Ishikawa (cell line): ENCODE measurements around the gene MAP3K15.

Experiments
- CEBPB ChIP-seq: IDR thresholded peaks from 2 replicates; pipeline ENCODE4 v1.6.1; 2012
- CREB1 ChIP-seq: IDR thresholded peaks from 2 replicates; pipeline ENCODE4 v1.6.1; 2012; ENCODE audit warnings: low read depth
- EGR1 ChIP-seq: IDR thresholded peaks from 2 replicates; pipeline ENCODE4 v1.6.1; 2012
- EP300 ChIP-seq: IDR thresholded peaks from 2 replicates; pipeline ENCODE4 v1.6.1; 2012; ENCODE audit warnings: borderline replicate concordance
- FOXM1 ChIP-seq: IDR thresholded peaks from 2 replicates; pipeline ENCODE4 v1.6.1; 2012; ENCODE audit warnings: low read depth, borderline replicate concordance
- NFIC ChIP-seq: IDR thresholded peaks from 2 replicates; pipeline ENCODE4 v1.6.1; 2012
- RAD21 ChIP-seq: IDR thresholded peaks from 2 replicates; pipeline ENCODE4 v1.6.1; 2012; ENCODE audit warnings: low read depth
- TAF1 ChIP-seq: IDR thresholded peaks from 2 replicates; pipeline ENCODE4 v1.6.1; 2012; ENCODE audit warnings: low read depth, mild to moderate bottlenecking
- TCF12 ChIP-seq: IDR thresholded peaks from 2 replicates; pipeline ENCODE4 v1.6.1; 2012; ENCODE audit warnings: low read depth
- TEAD4 ChIP-seq: IDR thresholded peaks from 2 replicates; pipeline ENCODE4 v1.6.1; 2012
- USF1 ChIP-seq: IDR thresholded peaks from 2 replicates; pipeline ENCODE4 v1.6.1; 2012
- YY1 ChIP-seq: IDR thresholded peaks from 2 replicates; pipeline ENCODE4 v1.6.1; 2012; ENCODE audit warnings: low read depth
- ZBTB7A ChIP-seq: IDR thresholded peaks from 2 replicates; pipeline ENCODE4 v1.6.1; 2012; ENCODE audit warnings: low read depth
- TF ChIP-seq, protein P1 (sequence below): IDR thresholded peaks from 2 replicates; pipeline ENCODE4 v1.6.1; 2012
- TF ChIP-seq, protein P2 (sequence below): IDR thresholded peaks from 2 replicates; pipeline ENCODE4 v1.6.1; 2012; ENCODE audit warnings: low read depth, mild to moderate bottlenecking

MAP3K15 gene

DNA sequence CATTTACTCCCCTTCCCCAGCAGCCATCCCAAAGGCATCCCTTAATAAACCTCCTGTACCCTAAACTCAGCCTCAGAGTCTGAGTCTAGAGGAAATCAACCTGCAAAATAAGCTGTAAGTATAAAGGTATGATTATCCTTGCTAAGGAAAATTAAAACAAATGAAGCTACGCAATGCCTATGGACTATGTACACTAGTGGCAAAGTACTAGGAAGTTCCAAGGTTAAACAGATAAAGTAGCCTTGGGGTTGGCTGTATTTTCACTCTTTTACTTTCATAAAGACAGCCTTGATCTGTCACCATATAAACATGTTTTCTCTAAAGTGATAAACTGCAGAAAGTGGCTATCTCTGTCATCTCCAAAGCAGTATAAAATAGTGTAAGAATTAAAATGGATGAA lies 35.9 kb downstream of the MAP3K15 start:
- no peak for TF ChIP-seq FOXM1
- no peak for TF ChIP-seq NFIC
- TF ChIP-seq CEBPB = no peak
- TF ChIP-seq, protein P1, sequence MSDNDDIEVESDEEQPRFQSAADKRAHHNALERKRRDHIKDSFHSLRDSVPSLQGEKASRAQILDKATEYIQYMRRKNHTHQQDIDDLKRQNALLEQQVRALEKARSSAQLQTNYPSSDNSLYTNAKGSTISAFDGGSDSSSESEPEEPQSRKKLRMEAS = no peak
- no peak for TF ChIP-seq TCF12
- TF ChIP-seq EP300 = no peak
- no peak for TF ChIP-seq ZBTB7A
- TF ChIP-seq RAD21 = no peak
- no peak for TF ChIP-seq TAF1
- no peak for TF ChIP-seq YY1
- TF ChIP-seq EGR1 = no peak
- TF ChIP-seq TEAD4 = no peak
- no peak for TF ChIP-seq CREB1
- TF ChIP-seq, protein P2, sequence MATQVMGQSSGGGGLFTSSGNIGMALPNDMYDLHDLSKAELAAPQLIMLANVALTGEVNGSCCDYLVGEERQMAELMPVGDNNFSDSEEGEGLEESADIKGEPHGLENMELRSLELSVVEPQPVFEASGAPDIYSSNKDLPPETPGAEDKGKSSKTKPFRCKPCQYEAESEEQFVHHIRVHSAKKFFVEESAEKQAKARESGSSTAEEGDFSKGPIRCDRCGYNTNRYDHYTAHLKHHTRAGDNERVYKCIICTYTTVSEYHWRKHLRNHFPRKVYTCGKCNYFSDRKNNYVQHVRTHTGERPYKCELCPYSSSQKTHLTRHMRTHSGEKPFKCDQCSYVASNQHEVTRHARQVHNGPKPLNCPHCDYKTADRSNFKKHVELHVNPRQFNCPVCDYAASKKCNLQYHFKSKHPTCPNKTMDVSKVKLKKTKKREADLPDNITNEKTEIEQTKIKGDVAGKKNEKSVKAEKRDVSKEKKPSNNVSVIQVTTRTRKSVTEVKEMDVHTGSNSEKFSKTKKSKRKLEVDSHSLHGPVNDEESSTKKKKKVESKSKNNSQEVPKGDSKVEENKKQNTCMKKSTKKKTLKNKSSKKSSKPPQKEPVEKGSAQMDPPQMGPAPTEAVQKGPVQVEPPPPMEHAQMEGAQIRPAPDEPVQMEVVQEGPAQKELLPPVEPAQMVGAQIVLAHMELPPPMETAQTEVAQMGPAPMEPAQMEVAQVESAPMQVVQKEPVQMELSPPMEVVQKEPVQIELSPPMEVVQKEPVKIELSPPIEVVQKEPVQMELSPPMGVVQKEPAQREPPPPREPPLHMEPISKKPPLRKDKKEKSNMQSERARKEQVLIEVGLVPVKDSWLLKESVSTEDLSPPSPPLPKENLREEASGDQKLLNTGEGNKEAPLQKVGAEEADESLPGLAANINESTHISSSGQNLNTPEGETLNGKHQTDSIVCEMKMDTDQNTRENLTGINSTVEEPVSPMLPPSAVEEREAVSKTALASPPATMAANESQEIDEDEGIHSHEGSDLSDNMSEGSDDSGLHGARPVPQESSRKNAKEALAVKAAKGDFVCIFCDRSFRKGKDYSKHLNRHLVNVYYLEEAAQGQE = no peak
- TF ChIP-seq USF1 = no peak

GRCh38 chrX:19462879-19463278 lies 52.4 kb downstream of the MAP3K15 start:
- no peak for TF ChIP-seq USF1
- TF ChIP-seq RAD21 = no peak
- TF ChIP-seq YY1 = no peak
- TF ChIP-seq ZBTB7A = no peak
- no peak for TF ChIP-seq FOXM1
- TF ChIP-seq TEAD4 = no peak

DNA sequence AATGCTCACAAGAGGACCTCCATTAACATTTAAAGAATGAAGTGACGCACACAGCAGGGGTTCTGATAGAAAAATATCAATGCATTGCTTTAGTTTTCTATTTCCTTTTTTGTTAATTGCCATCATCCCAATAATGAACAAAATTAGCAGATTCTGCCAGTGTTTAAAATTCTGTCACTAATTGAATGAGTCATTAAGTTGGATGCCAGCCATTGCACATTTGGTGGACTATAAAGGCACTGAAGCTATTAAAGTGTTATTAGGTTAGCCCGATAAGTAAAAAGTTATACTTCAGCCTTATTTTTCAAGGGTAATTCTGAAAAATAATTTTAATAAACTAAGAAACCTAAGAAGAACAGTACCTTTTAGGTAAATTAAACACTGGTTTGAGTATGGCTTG lies 53.1 kb downstream of the MAP3K15 start:
- no peak for TF ChIP-seq TEAD4
- no peak for TF ChIP-seq YY1
- no peak for TF ChIP-seq TAF1
- TF ChIP-seq EP300 = no peak
- no peak for TF ChIP-seq EGR1
- TF ChIP-seq TCF12 = no peak
- TF ChIP-seq FOXM1 = no peak
- TF ChIP-seq, protein P2 = no peak
- no peak for TF ChIP-seq USF1
- TF ChIP-seq NFIC = no peak
- TF ChIP-seq, protein P1 = no peak
- no peak for TF ChIP-seq CEBPB
- no peak for TF ChIP-seq CREB1
- TF ChIP-seq ZBTB7A = no peak
- TF ChIP-seq RAD21 = no peak

GRCh38 chrX:19457662-19458061 lies 57.6 kb downstream of the MAP3K15 start:
- no peak for TF ChIP-seq NFIC
- no peak for TF ChIP-seq TAF1
- no peak for TF ChIP-seq EP300
- TF ChIP-seq, protein P2 = no peak
- TF ChIP-seq USF1 = no peak
- TF ChIP-seq CREB1 = no peak
- TF ChIP-seq FOXM1 = no peak
- no peak for TF ChIP-seq TEAD4
- TF ChIP-seq, protein P1 = no peak
- no peak for TF ChIP-seq TCF12
- no peak for TF ChIP-seq CEBPB
- no peak for TF ChIP-seq RAD21
- TF ChIP-seq EGR1 = no peak
- TF ChIP-seq ZBTB7A = no peak
